HG03520 (cell line): ENCODE data around the gene RUVBL1.

Experiments used
- ATAC-seq: cut with Tn5 transposase; IDR thresholded peaks from one replicate; pipeline ENCODE4 v1.9.1; 2021; ENCODE audit warnings: mild to moderate bottlenecking, moderate library complexity; ENCODE audit not compliant: unreplicated experiment

RUVBL1 gene

GRCh38 chr3:128143496-128143895 is 19.9 kb upstream of the RUVBL1 start:
- ATAC-seq = no peak

DNA sequence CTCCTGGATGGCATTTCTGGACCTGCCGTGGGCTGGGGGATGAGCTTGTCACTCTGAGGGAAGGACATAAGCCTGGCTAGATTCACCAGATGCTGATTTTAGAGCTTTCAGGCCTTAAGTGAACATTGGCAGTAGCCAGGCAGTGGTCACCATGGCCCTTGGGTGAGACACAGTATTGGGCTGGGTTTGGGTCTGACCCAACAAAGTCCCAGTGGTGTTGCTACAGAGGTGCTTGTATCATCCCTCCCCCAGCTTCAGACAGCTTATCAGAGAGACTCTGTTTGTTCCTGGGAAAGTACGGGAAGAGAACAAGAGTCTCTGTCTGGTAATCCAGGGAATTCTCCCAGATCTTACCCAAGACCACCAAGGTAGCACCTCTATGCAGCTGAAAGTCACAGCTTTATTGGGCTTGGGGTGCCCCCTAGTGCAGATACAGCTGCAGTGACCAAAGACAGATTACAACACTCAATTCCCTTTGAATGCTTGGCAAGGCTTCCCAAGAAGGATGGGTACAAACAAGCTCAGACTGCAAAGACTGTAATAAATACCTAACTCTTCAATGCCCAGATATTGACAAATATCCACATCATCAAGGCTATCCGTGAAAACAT is 9.8 kb upstream of the RUVBL1 start:
- no peak for ATAC-seq

DNA sequence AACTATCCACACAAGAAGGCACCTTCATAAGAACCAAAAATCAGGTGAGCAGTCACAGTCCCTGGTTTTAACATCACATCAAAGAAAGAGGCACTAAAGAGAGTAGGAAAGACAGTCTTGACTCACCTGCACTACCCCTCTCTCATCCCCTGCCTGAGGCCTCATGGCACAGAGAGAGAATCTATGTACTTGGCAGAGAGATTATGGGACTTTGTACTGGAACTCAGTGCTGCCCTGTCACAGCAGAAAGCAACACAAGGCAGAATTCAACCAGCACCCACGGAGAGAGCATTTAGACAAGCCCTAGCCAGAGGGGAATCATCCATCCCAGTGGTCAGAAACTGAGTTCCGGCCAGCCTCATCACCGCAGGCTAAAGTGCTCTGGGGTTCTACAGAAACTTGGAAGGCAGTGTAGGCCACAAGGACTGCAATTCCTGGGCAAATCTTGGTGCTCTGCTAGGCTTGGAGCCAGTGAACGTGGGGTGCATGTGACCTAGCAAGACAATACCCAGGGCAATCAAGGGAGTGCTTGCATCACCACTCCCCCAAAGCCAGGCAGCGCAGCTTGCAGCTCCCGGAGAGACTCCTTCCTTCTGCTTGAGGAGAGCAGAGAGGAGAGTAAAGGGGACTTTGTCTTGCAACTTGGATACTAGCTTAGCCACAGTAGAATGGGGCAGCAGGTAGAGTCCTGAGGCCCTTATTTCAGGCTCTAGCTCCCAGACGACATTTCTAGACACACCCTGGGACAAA is 8.5 kb upstream of the RUVBL1 start:
- ATAC-seq = no peak

DNA sequence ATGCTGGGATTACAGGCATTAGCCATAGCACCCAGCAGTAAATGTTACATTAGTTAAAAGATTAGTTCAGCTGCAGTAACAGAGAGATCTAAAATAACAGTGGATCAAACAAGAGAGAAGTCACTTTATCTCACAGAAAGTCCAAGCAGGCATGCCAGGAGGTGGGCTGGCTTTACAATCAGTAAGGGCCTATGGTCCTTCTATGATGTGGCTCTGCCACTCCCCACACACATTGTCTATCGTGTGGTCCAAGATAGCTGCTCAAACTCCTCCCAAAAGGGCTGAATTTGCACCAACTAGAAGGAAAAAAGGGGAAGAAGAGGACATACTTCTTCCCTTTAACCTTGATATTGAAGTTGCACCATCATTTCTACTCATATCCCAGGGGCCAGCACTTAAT is 4.6 kb upstream of the RUVBL1 start:
- no peak for ATAC-seq

GRCh38 chr3:128127236-128127635 is 3.6 kb upstream of the RUVBL1 start:
- no peak for ATAC-seq

- no peak for ATAC-seq
Measured at GRCh38 chr3:128123156-128123537, 465 bp downstream of the RUVBL1 start.

- no peak for ATAC-seq
Measured at GRCh38 chr3:128122013-128122412, 1.6 kb downstream of the RUVBL1 start.

DNA sequence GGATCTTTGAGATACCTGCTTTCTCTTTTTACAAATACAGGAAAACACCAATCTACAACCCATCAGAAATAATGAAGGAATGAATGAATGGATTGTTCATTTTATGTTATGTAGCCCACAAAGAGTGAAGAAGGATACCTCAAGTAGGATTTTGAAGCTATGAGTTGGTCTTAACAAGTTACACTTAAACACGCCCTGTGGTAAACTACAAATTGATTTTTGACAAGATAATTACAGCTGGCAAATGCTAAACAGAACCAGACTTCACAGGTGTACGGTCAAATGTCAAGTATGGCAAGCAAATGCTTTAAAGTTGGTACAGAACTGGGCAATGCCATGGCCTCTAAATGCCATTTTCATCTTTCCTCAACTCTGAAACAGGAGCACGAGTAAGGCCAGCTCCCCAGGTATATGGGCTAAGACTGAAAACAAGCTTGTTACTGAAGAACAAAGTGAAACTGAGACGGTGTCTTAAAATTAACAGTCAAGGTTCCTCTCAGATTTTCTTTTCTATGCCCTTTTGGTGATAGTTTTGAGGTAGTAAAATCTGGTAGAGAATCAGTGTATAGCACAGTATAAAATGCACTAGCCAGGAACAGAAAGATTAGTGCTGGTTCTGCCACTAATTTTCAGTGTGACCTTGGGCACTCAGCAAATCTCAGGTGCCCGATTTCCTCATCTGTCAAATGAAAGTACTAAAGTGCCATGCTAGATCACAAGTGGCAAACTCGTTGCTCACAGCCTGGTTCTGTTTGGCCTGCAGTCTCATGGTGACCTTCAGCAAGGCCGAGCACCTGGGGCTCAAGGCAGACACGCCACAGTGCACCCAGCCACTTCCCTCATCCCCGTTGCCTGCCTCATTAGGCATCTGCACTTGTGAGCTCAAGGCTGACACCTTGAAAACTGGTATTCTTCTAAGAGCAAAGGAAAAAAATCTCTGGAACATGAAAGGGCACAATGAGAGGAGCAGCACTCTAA is 9.5 kb downstream of the RUVBL1 start:
- ATAC-seq = no peak

GRCh38 chr3:128112357-128112968 is 11.1 kb downstream of the RUVBL1 start:
- no peak for ATAC-seq

DNA sequence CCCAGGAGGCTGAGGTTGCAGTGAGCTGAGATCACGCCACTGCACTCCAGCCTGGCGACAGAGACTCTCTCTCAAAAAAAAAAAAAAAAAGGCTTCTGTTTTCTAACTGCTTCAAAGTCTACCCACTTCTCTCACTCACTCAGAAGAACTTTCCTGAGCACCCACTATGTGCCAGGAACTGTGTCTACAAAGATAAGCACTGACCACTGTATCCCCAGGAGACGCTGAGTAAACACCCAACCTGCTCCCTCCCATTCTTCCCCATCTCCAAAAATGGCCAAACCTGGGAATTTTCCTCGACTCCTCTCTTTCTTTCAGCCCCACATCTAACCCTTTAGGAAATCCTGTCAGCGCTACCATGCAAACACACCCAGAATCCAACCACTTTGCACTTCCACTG is 12.5 kb downstream of the RUVBL1 start:
- no peak for ATAC-seq

- ATAC-seq = no peak
Measured at GRCh38 chr3:128107834-128108233, 15.8 kb downstream of the RUVBL1 start.

DNA sequence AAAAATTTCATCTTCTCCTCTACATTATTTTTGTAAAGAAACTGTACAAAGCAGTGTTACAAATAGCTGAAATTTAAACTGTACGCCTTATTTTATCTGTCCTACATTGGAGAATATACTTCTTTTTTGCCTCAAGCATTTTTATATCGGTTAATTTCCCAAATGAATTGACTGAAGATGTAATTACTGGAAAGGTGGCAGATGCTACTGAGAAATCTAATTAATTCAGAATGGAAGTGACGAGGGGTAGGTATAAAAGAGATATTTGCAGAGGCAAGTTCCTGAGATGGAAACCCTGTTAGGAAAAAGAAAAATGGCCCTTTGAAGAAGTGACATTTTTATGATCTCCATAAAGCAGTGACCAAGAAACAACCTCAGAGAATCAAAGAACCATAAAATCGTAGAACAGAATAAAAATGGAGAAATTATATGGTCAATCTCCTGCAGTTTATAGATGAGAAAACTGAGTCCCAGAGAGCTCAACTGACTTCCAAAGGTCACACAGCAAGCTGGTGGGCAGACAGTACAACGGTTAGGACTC is 20.4 kb downstream of the RUVBL1 start:
- no peak for ATAC-seq

- ATAC-seq = no peak
Measured at GRCh38 chr3:128100638-128101037, 23.0 kb downstream of the RUVBL1 start.

GRCh38 chr3:128100161-128100560 is 23.5 kb downstream of the RUVBL1 start:
- ATAC-seq = no peak

DNA sequence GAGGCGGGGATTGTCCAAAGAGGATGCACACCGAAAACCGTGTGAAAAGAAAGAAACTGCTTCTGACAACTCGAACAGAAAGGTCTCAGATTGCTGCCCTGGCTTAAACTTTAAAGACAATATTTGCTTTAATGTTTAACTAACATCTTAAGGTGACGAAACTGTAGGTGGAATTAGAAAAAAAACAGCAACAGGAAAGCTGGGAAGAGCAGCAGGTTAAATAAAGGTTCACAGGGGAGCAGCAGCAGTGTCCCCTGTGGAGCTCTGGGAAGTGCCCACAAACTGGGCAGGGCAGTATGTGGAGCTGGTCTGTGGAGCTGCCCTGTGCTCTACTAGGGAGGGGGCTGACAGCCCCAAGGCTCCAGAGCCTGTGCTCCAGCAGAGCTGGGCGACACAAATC is 25.4 kb downstream of the RUVBL1 start:
- ATAC-seq = no peak

DNA sequence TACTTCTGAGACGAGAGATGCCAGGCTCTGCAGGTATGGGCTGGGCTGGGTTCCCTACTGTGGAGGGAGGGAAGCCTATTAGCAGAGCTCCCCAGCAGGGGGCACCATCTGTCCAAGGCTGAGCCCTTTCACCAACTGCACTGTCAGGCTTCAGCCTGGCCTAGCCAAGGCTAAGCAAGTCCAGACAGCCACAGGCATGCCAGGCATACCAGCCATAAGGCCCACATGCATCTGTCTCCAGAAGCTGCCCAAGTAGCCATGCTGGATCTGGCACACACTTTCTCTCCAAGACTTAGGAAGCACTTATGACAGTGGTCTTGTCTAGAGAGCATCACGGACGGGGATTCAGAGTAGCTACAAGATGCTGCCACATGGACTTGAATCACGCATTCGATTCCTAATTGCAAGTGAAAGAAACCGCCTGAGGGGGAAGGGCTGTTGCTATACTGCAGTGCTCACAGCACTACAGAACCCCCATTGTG is 28.3 kb downstream of the RUVBL1 start:
- ATAC-seq = peak; percentile 65

- no peak for ATAC-seq
Measured at GRCh38 chr3:128094295-128095151, 29.1 kb downstream of the RUVBL1 start.

DNA sequence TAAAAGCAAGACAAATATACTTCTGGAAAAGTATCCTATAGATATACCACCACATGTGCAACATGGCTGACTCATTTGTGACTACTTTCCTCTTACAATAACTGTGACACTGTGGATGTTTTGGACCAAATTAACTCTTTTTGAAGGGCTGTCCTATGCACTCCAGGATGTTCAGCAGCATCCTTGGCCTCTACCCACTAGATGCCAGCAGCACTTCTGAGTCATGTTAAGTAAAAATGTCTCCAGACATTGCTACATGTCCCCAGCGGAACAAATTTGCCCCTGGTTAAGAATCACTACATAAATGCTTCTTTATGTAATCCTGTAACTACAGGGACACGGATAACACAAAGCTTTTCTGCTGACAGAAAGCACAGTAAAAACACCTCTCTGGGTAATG is 32.0 kb downstream of the RUVBL1 start:
- ATAC-seq = no peak

GRCh38 chr3:128089135-128089534 is 34.5 kb downstream of the RUVBL1 start:
- no peak for ATAC-seq

GRCh38 chr3:128084675-128085021 is 39.0 kb downstream of the RUVBL1 start:
- no peak for ATAC-seq
